Coronary artery (tissue), 2 donors: ENCODE measurements around the gene KCNA10.

Experiments used
- DNase-seq: peaks from one replicate; pipeline ENCODE4 v3.0.0-alpha.2; 2017; ENCODE audit warnings: low spot score
- H3K27ac ChIP-seq, 2 donors: fragments of 200-600 bp; sonication (generic); one replicate each; pipeline ENCODE4 v1.5.1; 2016 to 2019
- H3K4me3 ChIP-seq: fragments of 200-600 bp; sonication (generic); 2 replicates; pipeline ENCODE4 v1.5.1; 2016; ENCODE audit warnings: mild to moderate bottlenecking, moderate library complexity
- TF ChIP-seq, protein P1 (sequence below): fragments of 200-600 bp; sonication (generic); IDR thresholded peaks from one replicate; pipeline ENCODE4 v1.5.1; 2019; ENCODE audit warnings: antibody characterized with exemption

KCNA10 gene

DNA sequence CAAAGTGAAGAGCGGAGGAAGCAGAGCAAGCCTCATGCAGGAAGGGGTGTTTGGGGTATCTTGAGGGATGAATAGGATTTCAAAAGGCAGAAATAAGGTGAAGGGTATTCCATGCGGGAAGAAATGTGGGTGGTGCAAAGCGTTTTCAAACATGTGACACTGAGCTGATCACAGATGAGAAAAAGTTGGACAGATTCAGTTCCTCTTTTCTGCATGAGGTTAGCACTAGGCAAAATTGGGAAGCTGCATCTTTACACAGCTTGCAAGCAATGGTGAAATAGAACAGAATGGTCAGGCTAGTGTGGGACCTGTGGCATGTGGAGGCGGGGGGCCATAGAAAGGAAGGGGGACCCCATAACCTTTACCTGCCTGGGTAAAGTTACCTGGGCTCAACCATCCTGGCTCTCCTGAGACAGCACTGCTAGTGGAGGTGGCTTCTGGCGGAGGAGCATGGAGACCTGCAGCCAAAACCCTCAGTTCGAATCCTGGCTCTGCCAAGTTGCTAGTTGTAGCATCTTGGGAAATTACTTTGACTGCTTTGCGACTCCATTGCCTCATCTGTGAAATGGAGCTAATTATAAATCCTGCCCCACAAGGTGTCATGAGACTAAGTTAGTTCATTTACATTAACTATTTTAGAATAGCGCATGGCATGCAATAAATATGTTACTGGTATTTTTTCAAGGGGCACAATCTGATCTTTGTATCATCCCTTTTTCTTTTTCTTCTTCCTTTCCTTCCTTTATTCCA lies 16.4 kb downstream of the KCNA10 start:
- no peak overlapping the region for H3K4me3 ChIP-seq
- TF ChIP-seq, protein P1, sequence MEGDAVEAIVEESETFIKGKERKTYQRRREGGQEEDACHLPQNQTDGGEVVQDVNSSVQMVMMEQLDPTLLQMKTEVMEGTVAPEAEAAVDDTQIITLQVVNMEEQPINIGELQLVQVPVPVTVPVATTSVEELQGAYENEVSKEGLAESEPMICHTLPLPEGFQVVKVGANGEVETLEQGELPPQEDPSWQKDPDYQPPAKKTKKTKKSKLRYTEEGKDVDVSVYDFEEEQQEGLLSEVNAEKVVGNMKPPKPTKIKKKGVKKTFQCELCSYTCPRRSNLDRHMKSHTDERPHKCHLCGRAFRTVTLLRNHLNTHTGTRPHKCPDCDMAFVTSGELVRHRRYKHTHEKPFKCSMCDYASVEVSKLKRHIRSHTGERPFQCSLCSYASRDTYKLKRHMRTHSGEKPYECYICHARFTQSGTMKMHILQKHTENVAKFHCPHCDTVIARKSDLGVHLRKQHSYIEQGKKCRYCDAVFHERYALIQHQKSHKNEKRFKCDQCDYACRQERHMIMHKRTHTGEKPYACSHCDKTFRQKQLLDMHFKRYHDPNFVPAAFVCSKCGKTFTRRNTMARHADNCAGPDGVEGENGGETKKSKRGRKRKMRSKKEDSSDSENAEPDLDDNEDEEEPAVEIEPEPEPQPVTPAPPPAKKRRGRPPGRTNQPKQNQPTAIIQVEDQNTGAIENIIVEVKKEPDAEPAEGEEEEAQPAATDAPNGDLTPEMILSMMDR = no peak
- no peak overlapping the region for H3K27ac ChIP-seq
- no peak for DNase-seq

DNA sequence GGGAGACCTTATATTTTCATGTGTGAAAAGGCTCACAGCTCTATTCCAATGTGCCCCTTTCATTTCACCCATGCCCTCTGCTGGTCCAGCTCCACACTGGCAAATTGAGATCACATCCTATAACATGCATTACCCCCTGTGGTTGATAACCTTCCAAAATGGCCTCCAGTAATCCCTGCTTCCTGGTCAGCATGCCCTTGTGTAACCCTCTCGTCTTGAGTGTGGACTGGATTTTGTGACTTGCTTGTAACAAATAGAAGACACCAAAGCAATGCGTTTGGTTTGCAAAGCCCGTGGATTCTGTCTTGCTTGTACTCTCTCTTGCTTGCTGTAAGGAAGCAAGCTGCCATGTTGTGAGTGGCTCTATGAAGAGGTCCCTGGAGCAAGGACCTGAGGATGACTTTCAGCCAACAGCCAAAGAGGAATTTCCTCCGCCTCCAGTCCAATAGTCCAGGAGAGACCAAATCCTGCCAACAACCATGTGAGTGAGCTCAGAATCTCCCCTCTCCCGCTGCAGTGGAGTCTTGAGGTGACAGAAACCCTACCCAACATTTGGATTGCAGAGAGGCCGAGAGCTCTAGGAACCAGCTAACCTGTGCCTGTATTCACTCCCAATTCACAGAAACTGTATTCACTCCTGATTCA lies 17.4 kb downstream of the KCNA10 start:
- H3K4me3 ChIP-seq = no peak overlapping the region
- TF ChIP-seq, protein P1 = no peak
- no peak for DNase-seq
- H3K27ac ChIP-seq = no peak overlapping the region

DNA sequence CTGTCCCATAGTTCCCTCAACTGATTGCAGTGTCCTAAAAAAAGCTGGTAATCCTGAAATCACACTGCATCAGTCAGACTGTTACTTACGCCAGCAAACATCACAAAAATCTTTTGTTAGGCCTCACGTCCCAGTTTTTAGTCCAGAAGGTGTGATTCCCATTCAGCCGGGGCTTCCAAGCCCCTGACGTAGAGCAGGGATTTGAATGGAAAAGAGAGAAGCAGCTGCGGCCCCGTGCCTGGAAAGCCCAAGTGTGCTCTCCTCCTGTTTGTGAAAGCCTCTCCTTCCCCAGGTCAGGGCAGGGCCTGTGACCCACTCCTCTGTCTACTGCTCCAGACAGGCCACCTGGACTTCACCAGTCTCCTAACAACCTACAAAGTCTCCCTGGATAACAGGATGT lies 20.7 kb downstream of the KCNA10 start:
- Histone ChIP-seq H3K27ac (no peak overlapping the region), H3K4me3 (no peak overlapping the region)
- no peak for DNase-seq
- TF ChIP-seq, protein P1 = no peak

DNA sequence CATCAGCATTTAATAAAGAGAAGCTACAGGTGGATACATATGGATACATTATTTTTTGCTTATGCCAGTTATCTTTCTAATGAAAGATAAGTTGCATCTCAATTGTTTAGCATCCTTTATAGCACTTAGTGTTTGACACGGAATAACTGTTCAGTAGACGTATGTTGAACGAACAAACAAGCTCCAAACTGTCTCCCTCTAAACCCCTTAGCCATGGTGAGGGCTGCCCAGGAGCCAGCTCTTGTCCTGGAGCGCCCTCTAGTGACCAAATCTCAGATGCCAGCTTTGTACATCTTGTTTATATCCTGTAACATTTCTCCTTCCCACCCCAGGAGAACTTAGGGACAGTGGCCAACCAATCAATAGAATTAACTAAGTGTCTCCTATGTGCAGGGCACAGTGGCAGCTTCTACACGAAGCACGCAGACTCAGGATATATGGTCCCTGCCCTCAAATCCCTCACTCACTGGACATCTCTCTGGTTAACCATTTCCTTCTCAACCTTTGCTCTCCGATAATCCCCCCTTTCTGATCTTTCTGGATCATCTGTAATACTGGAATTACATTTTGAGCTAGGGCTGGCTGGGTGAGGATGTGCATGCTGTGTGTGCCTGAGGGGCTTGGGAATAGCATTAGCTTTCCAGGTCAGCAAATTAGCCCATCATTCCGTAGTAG lies 22.9 kb downstream of the KCNA10 start:
- no peak for DNase-seq
- TF ChIP-seq, protein P1 = peak; percentile 63
- no peak overlapping the region for H3K27ac ChIP-seq
- H3K4me3 ChIP-seq = no peak overlapping the region

DNA sequence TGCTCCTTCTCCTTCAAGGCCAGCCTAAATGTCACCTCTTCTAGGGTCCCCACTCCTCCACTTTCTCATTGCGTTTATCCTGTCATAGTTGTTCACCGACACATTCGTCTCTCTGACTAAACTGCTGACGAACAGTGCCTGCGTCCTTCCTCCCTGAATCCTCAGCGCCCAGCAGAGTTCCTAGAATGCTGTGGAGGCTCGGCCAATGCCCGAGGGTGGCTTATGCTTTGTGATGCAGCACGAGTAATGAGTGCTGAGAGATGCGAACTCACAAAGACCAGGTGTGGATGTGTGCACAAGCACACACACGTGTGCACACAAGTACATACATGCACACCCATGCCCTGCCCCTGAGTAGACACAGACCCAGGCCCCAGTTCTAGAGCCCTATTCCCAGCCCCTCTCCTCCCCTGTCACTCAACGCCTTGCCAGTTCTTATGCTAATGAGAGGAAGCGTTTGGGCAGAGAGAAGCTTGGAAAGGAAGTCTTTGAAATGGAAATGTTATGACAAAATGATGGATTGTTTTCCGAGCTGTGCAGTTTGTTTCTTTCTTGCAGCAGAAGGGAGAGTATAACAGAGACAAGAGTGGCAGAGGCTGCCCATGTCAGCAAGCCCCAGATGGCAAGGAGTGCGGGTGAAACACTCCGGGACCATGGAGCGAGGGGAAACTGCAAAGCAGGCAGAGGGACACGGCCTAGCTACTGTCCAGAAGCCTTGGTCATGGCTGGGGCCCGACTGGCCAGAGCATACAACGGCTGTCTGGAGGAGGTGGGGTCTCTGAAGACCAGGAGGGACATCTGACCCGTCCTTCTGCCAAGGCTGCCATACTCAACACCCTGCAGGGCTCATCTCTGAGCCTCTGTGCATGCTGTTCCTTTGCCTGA lies 24.2 kb downstream of the KCNA10 start:
- TF ChIP-seq, protein P1 = no peak
- H3K27ac ChIP-seq = no peak overlapping the region
- DNase-seq = no peak
- no peak overlapping the region for H3K4me3 ChIP-seq

DNA sequence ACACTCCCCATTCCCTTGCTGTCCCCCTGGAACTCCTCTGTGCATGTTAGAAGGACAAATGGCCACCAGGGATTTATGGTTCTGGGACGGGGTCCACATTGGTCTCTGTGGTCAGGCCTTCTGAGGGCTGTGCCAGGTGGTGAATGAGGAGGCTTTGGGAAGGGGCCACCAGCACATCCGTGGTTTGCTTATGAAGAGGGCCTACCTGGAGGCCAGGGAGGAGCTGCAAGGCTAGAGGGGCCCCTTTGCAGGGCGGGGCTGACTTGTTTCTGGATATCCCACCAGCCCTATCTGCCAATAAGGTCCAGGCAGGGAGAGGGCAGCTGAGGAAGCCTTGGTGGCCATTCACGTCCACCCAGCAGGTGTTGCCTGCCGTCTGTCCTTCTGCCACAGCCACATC lies 24.9 kb downstream of the KCNA10 start:
- Histone ChIP-seq H3K4me3 (no peak overlapping the region), H3K27ac (no peak overlapping the region)
- TF ChIP-seq, protein P1 = no peak
- no peak for DNase-seq
